COLO829 (cell line): ENCODE data around the gene AOC2.
"Not testable (repeated sequence)": the region's sequence is repeated elsewhere in the genome, so short reads cannot be mapped to it uniquely, and the experiment has no call there.

Experiments
- DNase-seq: peaks from one replicate; pipeline ENCODE4 v3.0.0; 2012; ENCODE audit warnings: low spot score

The AOC2 gene

DNA sequence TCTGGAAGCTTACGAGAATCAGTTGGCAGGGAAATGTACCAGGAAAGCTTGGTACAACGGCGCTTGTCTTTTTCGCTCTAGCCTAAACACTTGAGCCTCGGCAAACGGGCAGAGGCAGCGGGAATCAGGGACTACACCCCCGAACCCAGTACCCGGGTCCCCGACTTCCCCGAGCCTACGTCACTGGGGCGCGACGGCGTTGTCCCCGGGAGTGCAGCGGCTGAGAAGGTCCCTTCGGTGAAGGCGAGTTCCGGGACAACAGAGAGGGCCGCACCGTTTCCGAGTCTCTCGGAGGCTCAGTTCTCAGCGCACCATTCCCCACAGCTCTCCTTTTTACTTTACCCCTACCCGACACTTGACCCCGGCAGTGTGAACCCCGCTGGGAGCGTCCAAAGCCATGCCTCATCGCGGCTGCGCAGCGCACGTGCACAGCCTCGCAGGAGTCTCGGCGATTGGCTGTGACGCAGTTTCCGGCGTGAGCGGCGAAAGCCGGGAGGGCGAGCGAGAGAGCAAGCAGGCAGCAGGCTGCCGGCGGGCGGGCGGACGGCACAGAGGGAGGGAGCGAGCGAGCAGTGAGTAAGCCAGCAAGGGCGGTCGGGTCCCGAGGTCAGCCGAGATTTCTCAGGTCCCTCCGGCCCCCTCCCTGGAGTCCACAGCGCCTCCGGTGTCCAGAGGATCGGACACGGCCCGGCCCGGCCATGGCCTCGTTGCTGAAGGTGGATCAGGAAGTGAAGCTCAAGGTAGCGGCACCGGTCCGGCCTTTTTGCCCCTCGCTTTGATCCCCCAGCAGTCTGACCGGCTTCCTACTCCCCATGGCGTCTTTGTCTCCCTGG is 11.2 kb upstream of the AOC2 start, which contains the start of gene PSME3:
Gene PSME3 (plus strand): TSS at position 464 of the 833 bp plus-strand sequence. CDS start 235 bp downstream, at position 699.
- DNase-seq = peak; percentile 90

DNA sequence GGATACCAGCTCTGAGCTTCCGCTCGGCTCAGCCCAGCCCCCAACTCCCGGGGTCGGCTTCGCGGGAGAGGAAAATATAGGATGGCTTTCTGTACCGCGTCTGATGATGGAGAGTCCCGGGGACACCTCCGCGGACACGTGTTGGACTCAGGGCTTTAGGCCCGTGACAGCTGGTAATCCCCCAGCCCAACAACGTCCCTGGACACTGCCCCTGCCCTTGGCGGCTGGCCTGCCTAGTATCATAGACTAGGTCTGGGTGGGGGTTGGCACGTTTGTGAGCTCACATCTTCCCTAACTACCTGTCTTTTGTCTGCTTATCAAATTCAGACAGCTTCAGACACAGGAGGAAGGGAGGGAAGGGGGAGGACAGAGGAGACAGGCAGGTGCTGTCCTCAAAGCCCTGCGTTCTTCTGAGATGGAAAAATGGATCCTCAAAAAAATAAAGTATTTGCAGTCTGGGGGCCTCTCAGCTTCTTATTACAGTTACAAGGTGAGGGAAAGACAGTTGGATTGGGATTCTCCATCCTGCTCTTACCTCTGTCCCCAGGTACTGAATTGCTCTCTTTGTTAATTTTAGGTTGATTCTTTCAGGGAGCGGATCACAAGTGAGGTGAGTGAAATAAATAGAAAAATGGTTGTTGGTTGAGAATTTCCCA is 10.5 kb upstream of the AOC2 start:
- DNase-seq = no peak

GRCh38 chr17:42835732-42836131 is 8.6 kb upstream of the AOC2 start:
- DNase-seq = no peak

GRCh38 chr17:42841975-42842685 is 2.2 kb upstream of the AOC2 start:
- DNase-seq = no peak

DNA sequence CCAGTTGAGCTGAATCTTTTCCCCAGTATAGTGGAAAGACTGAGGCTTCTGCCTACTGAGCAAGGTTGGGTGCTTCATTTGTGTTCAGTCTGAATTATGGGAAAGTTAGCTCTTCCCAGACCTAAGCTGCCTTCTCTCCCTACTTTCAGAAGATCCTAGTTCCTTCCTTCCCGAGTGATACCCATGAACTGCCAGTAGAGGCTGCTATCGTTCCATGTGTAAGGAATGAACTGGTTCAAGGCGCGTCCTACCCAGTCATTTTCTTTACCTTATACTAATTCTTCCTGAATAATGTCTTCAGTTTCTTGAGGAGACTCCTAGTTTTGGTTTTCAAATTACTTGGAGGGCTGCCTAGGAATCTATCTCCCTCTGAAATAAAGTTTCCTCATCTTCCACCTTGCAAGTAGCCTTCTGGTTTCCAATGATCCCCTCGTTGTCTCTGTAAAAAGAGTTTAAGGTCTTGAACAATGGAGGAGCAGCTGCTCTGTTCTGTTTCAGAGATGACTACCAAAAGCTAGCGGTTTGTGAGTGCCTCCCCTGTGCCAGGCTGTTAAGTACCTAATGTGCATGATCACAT is 934 bp upstream of the AOC2 start:
- peak; percentile 91 for DNase-seq

DNA sequence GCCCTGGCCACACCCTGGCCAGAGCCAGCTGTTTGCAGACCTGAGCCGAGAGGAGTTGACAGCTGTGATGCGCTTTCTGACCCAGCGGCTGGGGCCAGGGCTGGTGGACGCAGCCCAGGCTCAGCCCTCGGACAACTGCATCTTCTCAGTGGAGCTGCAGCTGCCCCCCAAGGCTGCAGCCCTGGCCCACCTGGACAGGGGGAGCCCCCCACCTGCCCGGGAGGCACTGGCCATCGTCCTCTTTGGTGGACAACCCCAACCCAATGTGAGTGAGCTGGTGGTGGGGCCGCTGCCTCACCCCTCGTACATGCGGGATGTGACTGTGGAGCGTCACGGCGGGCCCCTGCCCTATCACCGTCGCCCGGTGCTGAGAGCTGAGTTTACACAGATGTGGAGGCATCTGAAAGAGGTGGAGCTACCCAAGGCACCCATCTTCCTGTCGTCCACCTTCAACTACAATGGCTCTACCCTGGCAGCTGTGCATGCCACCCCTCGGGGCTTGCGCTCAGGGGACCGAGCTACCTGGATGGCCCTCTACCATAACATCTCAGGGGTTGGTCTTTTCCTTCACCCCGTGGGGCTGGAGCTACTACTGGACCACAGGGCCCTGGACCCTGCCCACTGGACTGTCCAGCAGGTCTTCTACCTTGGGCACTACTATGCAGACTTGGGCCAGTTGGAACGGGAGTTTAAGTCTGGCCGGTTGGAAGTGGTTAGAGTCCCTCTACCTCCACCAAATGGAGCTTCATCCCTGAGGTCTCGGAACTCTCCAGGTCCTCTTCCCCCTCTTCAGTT is 578 bp downstream of the AOC2 start:
- no peak for DNase-seq

DNA sequence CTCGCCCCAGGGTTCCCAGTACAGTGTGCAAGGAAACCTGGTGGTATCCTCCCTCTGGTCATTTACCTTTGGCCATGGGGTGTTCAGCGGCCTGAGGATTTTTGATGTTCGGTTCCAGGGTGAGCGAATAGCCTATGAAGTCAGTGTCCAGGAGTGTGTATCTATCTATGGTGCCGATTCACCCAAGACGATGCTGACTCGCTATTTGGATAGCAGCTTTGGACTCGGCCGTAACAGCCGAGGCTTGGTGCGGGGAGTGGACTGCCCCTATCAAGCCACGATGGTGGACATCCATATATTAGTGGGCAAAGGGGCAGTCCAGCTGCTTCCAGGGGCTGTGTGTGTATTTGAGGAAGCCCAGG is 1.2 kb downstream of the AOC2 start:
- DNase-seq = no peak

DNA sequence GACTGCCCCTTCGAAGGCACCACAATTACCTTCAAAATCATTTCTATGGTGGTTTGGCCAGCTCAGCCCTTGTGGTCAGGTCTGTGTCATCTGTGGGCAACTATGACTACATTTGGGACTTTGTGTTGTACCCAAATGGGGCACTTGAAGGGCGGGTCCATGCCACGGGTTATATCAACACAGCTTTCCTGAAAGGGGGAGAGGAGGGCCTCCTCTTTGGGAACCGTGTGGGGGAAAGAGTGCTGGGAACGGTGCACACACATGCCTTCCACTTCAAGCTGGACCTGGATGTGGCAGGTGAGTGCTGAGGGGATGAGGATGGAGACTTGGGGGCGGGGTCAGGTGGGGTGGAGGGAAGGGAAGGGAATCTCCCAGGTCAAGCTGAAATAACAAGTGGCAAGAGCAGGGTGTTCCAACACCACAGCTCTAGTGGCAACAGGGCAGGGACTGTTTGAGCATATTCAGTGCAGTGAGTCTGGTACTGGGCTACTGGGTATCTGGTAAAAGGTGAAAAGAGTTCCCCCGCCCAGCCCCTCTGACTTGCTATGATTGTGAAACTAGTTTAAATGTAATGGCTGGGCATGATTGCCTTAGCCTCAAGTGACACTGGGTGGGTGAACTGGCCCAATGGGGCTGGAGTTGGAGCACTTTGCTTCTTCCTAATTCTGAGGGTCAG is 1.7 kb downstream of the AOC2 start:
- DNase-seq = no peak

GRCh38 chr17:42846594-42847280 is 2.4 kb downstream of the AOC2 start:
- no peak for DNase-seq

GRCh38 chr17:42848093-42848492 is 3.7 kb downstream of the AOC2 start:
- no peak for DNase-seq

DNA sequence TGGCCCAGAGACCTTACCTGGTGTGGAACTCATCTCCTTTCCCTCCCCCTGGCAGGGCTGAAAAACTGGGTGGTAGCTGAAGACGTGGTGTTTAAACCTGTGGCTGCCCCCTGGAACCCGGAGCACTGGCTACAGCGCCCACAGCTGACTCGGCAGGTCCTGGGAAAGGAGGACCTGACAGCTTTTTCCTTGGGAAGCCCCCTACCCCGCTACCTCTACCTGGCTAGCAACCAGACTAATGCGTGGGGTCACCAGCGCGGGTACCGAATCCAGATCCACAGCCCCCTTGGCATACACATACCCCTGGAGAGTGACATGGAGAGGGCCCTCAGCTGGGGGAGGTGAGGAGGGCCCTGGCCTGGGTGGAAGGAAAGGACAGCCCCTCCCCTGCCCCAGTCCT is 4.7 kb downstream of the AOC2 start:
- no peak for DNase-seq

DNA sequence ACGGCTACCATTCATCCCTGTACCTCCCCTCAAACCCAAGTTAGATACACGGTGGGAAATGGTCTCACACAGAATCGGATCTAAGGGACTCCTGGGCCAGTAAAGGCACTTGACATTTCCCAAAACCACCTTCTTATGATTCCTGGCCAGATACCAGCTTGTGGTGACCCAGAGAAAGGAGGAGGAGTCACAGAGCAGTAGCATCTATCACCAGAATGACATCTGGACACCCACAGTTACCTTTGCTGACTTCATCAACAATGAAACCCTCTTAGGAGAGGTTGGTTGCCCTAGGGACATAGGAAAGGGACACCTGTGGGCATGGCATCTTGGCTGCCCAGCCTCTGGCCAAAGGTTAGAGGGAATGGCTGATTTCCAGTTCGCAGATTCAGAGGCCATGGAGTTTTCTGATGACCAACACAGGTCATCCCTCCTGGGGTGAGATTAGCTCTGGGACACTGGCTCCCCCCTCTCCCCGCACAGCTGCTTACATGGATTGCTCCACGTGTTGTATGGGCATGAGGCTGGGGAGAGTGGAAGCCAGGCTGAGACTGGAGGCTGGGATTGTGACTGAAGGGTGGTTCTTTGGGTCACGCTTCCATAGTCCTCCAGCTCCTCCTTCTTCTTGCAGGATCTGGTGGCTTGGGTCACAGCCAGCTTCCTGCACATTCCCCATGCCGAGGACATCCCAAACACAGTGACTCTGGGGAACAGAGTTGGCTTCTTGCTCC is 5.2 kb downstream of the AOC2 start:
- DNase-seq = no peak

DNA sequence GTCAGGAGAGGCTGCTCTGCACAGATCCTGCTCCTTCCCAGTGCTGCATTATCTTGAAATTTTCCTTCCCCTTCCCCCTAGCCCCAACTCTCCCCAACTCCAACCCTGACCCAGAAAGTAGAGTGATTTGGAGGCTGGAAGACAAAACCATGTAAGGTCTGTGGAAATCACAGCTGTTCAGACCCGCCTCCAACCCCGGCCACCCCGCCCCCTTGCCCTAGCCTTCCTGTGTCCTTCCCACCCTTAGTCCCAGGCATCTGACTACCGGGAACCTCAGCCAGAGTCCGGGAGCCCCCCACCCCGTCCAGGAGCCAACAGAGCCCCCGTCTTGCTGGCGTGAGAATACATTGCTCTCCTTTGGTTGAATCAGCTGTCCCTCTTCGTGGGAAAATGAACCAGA is 6.6 kb downstream of the AOC2 start, which contains the start of gene AOC3:
Gene AOC3 (plus strand): TSS at position 246 of the 400 bp plus-strand sequence. CDS start 145 bp downstream, at position 391.
- DNase-seq = no peak

GRCh38 chr17:42851371-42852240 is 7.2 kb downstream of the AOC2 start:
- DNase-seq = not testable (repeated sequence)

DNA sequence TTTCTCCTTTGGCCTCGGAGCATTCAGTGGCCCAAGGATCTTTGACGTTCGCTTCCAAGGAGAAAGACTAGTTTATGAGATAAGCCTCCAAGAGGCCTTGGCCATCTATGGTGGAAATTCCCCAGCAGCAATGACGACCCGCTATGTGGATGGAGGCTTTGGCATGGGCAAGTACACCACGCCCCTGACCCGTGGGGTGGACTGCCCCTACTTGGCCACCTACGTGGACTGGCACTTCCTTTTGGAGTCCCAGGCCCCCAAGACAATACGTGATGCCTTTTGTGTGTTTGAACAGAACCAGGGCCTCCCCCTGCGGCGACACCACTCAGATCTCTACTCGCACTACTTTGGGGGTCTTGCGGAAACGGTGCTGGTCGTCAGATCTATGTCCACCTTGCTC is 8.0 kb downstream of the AOC2 start:
- no peak for DNase-seq

- no peak for DNase-seq
These were observed 8.6 kb downstream of the AOC2 start for GRCh38 chr17:42853004-42853403.

GRCh38 chr17:42853597-42853967 is 9.2 kb downstream of the AOC2 start:
- DNase-seq = no peak

DNA sequence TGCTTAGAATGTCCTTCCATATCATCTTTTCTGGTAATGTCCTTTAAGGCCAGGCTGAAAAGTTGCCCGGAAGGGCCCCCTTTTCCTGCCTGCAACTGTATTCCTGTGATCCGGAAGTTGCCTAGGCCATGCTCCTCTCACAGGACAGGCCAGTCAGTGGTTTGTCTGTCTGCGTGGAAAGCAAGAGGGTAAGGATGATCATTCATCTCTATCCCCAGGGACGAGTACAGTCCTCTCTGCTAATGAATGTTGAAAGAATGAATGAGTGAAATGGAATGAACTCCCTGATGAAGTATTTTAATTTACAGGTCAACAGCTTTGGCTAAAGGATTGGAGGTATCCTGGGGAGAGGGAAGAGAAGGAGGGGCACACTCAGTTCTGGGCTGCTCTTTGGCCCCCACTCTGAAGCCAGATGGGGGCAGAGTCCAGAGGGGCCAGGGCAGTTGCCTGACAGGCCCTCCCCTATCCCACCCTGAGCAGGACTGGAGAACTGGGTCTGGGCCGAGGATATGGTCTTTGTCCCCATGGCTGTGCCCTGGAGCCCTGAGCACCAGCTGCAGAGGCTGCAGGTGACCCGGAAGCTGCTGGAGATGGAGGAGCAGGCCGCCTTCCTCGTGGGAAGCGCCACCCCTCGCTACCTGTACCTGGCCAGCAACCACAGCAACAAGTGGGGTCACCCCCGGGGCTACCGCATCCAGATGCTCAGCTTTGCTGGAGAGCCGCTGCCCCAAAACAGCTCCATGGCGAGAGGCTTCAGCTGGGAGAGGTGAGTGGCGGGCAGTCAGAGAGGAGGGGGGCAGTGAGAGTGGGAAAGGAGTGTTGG is 9.8 kb downstream of the AOC2 start:
- no peak for DNase-seq
